ELF-1 (cell line): ENCODE results near the gene CATSPERE.
"Not testable (repeated sequence)": the region's sequence is repeated elsewhere in the genome, so short reads cannot be mapped to it uniquely, and the experiment has no call there.

Experiments
- DNase-seq: peaks from one replicate; pipeline ENCODE4 v3.0.0-alpha.2; 2016; ENCODE audit warnings: low read depth, low spot score

CATSPERE gene

GRCh38 chr1:244545511-244545910, 84.4 kb downstream of the CATSPERE start:
- no peak for DNase-seq

GRCh38 chr1:244548558-244549115, 87.6 kb downstream of the CATSPERE start:
- no peak for DNase-seq

GRCh38 chr1:244552336-244552735, 91.3 kb downstream of the CATSPERE start:
- no peak for DNase-seq

GRCh38 chr1:244556263-244556662, 95.2 kb downstream of the CATSPERE start:
- DNase-seq: no peak

GRCh38 chr1:244557565-244557964, 96.5 kb downstream of the CATSPERE start:
- DNase-seq: no peak

DNA sequence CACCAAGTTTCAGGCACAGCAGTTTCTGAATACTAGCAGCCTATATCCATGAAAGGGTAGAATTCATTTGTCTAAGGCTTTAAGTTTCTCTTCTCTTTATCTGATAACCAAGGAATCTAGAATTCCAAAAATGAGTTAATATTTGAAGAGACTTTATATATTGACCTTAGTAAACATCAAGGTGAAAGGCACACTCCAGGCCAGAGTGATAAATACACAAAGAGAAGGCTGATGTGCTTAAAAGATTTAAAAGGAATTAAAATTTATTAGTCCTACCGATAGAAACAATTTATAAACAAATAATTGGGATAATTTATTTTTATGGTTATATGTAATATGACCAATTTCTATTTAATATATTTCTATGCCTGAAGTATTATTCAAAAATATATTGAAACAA, 98.5 kb downstream of the CATSPERE start:
- DNase-seq: no peak

GRCh38 chr1:244562877-244563276, 101.8 kb downstream of the CATSPERE start:
- DNase-seq: not testable (repeated sequence)

GRCh38 chr1:244573768-244574167, 112.7 kb downstream of the CATSPERE start:
- DNase-seq: no peak

GRCh38 chr1:244576259-244576892, 115.3 kb downstream of the CATSPERE start:
- no peak for DNase-seq

DNA sequence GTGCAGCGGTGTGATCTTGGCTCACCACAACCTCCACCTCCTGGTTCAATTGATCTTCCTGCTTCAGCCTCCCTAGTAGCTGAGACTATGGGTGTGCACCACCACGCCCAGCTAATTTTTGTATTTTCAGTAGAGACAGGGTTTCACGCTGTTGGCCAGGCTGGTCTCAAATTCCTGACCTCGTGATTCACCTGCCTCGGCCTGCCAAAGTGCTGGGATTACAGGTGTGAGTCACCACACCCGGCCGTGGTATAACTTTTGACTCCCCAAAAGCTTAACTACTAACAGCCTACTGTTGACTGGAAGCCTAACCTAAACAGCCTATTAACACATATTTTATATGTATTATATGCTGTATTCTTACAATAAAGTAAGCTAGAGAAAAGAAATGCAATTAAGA, 117.1 kb downstream of the CATSPERE start:
- not testable (repeated sequence) for DNase-seq

DNA sequence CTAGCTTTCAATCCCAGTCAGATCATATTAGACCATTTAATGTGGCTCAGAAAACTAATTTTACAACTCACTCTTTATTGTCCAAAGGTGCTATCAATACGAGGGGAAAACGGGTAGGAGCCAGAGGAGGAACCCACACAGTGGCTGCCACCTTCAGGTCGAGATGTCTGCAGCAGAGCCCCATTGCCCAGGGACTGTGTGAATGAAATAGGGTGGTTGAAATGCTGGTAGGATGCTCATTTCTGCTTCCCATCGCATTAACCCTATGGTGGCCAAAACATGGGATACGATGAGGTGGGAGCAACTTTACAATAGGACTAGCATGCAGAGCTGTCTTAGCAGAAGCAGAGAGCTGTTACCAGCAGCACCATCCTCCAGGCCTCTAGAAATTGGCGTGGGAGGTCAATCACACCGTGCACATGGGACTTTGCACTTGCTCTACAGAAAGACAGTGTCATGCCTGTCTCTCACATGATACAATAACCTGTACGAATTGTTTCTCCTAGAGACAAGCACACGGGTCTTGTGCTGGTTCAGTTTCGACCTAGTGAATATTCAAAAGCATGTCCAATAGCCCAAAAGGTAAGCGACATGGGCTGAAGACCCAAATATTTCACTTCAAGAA, 122.4 kb downstream of the CATSPERE start:
- no peak for DNase-seq

GRCh38 chr1:244585867-244586266, 124.8 kb downstream of the CATSPERE start:
- no peak for DNase-seq

DNA sequence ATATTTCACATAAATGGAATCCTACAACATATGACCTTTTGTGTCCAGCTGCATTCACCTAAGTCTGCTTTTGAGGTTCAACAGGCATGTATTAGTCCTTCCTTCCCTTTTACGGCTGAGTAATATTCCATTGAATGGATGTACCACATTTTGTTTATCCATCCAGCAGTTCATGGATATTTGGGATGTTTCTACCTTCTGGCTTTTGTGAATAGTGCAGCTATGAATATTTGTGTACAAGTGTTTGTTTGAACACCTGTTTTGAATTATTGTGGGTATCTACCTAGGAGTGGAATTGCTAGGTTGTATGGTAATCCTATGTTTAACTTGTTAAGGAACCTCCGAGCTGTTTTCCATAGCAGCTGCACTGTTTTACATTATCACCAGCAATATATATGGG, 129.6 kb downstream of the CATSPERE start:
- DNase-seq: no peak

GRCh38 chr1:244598611-244599010, 137.5 kb downstream of the CATSPERE start:
- no peak for DNase-seq

GRCh38 chr1:244599937-244600350, 138.9 kb downstream of the CATSPERE start:
- DNase-seq: no peak

GRCh38 chr1:244601336-244601735, 140.3 kb downstream of the CATSPERE start:
- DNase-seq: no peak

- no peak for DNase-seq
Observed at GRCh38 chr1:244603498-244603897, 142.4 kb downstream of the CATSPERE start.

DNA sequence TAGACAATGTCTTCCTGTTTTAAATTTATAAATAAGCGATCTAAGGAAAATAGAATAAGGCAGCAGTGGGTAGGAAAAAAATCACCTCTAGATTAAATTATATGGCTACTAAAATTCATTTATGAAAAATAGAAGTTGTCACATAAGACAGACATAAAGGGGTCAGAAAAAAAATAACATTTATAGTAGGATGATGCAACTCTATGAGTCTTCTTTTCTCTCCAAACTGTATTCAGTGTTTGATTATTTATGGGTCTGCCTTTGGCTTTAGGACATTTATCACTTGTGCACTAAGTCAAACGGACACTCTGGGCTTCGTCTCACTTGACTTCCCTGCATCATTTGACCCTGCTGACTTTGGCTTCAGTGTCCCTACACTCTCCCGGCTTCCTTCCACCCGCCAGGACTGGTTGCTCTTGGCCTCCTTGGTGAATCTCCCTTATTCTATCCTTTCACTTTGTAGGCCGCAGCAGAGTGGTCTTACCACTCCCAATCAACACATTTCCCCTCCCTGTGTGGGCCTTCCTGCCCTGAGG, 144.8 kb downstream of the CATSPERE start:
- DNase-seq: no peak

DNA sequence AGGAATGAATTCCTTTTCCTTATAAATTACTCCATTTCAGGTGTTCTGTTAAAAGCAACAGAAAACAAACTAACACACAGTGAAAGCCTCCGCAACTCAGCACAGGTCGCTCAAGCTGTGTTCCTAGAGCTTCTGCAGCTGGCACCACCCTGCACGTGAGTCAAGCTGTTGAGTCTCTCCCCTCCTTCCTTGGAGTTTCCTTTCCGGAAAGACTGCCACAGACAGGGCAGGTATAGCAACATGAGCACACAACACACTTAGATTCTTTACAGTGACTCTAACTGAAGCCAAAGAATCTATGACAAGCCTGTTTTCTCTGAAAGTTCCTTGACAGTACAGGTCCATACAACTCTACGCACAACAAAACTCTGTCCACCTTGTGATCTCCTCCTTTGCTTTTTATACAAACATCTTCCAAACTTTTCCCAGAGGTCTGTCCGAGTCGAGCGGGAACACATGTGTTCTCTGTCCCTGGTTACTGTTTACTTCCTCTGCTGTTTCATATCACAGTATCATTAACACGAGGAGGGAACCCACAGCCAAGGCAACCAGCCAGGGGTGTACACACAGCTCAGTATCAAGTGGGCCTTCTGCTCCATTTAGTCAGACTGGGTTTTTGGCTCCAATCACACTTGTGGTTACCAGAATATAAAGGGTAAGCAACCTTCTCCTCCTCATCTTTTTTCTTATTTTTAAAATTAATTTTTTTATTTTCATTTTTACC, 153.2 kb downstream of the CATSPERE start:
- no peak for DNase-seq

GRCh38 chr1:244614879-244615278, 153.8 kb downstream of the CATSPERE start:
- no peak for DNase-seq

DNA sequence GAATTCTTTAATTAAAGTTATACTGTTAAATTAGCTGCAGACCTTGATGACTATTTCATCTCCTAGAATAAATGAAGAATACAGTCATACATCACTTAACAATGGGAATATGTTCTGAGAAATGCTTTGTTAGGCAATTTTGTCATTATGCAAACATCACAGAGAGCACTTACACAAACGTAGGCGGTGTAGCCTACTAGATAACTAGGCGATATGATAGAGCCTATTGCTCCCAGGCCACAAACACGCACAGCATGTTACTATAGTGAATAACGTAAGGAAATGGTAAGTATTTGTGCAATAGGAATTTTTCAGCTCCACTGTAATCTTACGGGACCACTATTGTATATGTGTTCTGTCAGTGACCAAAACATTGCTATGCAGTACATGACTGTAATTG, 154.2 kb downstream of the CATSPERE start:
- no peak for DNase-seq

GRCh38 chr1:244626709-244627108, 165.6 kb downstream of the CATSPERE start:
- DNase-seq: no peak
